GM10266 (cell line): ENCODE results near the gene NKAP.
A peak's percentile ranks its signal among the peaks of the same experiment; 100 is the strongest.

Source experiments
- DNase-seq: peaks from one replicate; pipeline ENCODE4 v3.0.0; 2012; ENCODE audit errors: extremely low spot score
- TF ChIP-seq, protein P1 (sequence below): IDR thresholded peaks from 2 replicates; pipeline ENCODE4 v1.5.1; 2012; ENCODE audit warnings: mild to moderate bottlenecking, low read depth; ENCODE audit not compliant: control insufficient read depth, insufficient read depth; ENCODE audit errors: missing control alignments

Gene NKAP

DNA sequence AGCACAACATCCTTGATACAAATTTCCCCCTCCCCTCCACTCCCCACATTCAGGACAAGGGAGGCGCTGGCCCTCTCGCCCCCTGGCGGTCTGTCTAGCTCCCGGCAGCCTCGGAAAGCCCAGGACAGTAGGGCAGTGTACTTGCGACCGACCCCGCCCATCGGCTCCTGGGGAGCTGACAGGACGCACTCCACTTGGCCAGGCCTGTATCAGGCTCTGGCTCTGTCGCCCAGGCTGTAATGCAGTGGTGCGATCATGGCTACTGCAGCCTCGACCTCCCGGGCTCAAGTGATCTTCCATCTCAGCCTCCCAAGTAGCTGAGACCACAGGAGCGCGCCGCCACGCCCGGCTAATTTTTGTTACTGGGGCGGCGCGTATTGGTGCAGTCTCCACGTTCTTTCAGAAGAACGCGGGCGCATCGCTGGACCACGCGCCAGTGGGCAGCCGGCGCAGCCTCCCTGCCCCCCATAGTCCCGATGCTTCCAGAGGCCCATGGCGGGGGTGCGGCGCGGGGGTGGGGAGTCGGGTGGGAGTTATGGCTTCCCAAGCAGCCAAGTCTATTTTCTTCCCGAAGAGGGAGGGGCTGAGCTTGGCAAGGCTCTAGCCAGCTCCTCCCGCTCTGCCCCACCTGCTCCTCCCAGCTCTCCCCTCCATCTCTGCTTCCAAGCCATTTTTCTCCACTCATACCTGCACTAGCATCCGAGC is 55.7 kb downstream of the NKAP start:
- DNase-seq = peak; percentile 71
- TF ChIP-seq, protein P1, sequence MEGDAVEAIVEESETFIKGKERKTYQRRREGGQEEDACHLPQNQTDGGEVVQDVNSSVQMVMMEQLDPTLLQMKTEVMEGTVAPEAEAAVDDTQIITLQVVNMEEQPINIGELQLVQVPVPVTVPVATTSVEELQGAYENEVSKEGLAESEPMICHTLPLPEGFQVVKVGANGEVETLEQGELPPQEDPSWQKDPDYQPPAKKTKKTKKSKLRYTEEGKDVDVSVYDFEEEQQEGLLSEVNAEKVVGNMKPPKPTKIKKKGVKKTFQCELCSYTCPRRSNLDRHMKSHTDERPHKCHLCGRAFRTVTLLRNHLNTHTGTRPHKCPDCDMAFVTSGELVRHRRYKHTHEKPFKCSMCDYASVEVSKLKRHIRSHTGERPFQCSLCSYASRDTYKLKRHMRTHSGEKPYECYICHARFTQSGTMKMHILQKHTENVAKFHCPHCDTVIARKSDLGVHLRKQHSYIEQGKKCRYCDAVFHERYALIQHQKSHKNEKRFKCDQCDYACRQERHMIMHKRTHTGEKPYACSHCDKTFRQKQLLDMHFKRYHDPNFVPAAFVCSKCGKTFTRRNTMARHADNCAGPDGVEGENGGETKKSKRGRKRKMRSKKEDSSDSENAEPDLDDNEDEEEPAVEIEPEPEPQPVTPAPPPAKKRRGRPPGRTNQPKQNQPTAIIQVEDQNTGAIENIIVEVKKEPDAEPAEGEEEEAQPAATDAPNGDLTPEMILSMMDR = peak; percentile 67

GRCh38 chrX:119885554-119886428 is 57.8 kb downstream of the NKAP start:
- no peak for DNase-seq
- TF ChIP-seq, protein P1 = no peak

GRCh38 chrX:119880552-119881437 is 62.8 kb downstream of the NKAP start:
- DNase-seq = peak; percentile 53
- TF ChIP-seq, protein P1 = peak; percentile 52

DNA sequence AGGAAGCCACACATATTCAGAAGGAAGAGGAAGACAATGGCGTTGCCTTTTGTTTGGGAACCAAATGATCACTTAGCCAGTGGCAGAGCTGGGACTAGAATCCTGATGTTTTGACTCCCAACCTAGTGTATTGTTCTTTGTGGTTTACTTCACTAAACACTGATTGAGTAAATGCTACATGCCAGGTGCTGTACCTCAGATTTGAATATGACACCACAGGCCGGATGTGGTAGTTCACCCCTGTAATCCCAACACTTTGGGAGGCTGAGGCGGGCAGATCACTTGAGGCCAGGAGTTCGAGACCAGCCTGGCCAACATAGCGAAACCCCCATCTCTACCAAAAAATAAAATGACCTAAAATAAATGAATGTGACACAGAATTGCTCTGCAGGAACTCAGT is 63.5 kb downstream of the NKAP start:
- DNase-seq = no peak
- TF ChIP-seq, protein P1 = no peak

DNA sequence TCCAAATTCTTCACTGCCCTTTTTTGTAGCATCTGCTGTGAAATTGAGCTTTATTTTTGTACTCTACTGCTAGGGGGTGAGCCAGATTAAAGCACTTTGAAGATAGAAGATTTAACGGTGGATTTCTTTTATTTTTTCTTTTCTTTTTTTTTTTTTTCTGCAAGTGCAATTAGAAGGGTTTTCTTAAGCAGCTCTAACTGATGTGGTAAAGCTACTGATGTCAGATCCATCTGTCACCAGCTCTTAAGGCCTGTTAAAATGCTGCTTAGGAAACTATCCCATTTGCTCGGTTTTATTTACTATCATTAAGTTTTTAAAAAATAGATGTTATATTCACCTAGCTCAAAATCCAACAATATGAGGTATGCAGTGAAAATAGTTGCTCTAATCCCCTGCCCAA is 64.8 kb downstream of the NKAP start:
- no peak for DNase-seq
- TF ChIP-seq, protein P1 = no peak

GRCh38 chrX:119871599-119872395 is 71.8 kb downstream of the NKAP start, which contains the start of the genes NDUFA1 and RNF113A:
Gene NDUFA1, plus strand, starts transcription at chrX:119871832. Its CDS starts 80 bp downstream, at chrX:119871912.
Gene RNF113A, minus strand, starts transcription at chrX:119871733. Its CDS starts 120 bp downstream, at chrX:119871613.
- TF ChIP-seq, protein P1 = no peak

More at GRCh38 chrX:119871599-119872395, 71.8 kb downstream of the NKAP start, which contains the start of the genes NDUFA1 and RNF113A:
- DNase-seq = peak; percentile 69
